Mesangial cell (primary cell): ENCODE results near the gene NAP1L4. TPM values are rescaled to one million over a fixed set of nuclear protein-coding genes. Genes with fewer than 3 reads are reported as not detected.

Experiments used
- total RNA-seq: library from RNA; depleted of rRNA; stranded (reverse); fragments of >200 nt; gene quantifications from 2 replicates; pipeline ENCODE4 v1.2.3, GENCODE V29; 2015

NAP1L4 gene, protein sequence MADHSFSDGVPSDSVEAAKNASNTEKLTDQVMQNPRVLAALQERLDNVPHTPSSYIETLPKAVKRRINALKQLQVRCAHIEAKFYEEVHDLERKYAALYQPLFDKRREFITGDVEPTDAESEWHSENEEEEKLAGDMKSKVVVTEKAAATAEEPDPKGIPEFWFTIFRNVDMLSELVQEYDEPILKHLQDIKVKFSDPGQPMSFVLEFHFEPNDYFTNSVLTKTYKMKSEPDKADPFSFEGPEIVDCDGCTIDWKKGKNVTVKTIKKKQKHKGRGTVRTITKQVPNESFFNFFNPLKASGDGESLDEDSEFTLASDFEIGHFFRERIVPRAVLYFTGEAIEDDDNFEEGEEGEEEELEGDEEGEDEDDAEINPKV
- 60.2 and 104 TPM in 2 replicates for total RNA-seq

DNA sequence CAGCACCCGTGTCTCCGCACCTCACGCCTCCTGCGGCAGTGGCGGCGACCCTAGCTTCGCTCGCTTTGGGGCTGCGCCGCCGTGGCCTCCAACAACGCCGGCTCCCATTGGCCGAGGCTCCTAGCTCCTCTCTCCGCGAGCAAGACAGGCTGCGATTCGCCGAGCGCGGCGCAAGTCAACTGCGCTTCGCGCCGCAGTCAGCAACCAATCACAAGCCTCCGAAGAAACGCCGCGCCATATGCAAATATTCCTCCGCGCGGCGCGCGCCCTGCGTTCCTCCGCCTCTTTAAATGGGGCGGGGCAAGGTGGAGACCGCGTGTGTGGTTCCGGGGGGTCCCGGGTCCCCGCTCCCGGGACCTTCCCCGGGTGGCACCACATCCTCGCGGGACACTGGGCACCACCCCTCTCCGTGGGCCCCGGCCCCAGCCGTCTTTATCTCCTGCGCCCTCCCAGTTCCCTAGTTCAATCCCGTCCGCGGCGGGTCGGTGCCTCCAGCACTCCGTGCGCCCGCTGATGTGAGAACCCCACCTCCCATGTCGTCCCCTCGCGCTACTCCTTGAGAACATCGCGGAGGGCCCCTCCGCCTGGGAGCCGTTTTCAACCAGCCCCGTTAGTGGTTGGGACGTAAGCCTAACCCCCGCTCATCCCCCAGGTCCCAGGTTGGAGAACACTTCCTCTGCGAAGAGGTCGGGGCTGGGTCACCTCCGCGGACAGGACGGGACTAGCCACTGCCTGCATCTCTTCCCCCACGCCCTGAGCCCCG is at the start of gene NAP1L4:
Gene NAP1L4 (minus strand): TSS at position 96 of the 763 bp plus-strand sequence. CDS start 13,109 bp downstream, outside the sequence.

DNA sequence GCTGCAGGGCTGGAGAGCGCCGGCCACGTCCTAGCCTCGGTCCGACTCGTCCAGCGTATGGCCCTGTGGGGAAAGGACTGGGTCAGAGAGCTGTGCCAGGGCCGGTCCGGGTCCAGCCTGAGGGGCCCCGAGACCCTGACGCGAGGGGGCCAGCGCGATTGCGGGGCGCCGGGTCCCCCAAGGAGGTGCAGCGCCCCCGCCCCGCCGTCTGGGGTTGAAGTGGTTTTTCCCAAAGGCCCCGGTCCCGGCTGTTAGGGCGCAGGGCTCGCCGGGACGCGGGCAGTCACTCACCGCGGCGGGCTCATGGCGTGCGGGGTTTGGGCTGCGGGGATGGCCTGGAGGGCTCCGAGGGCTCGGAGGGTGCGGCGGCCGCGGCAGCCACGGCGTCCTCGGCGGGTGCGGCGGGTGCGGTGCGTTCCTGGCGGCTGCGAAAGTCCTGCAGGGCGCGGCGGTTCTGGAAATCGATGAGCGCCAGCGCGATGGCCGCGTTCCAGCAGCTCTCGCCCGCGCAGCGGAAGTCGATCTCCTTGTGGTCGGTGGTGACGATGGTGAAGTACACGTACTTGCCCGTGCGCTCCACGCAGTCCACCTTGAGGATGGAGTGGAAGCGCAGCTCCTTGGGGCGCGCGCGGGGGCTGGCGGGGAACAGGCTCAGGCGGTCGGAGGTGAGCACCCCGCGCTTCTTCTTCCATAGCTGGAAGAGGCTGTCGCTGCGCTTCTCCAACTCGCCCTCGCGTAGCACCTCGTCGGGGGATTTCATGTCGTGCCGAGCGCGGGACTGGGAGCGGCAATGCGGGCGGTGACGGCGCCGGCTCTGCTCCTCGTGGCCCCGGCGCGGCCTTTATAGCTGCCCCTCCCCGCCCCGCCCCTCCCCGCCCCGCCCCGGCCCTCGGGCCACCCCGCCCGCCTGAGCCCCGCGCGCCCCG is 63.3 kb downstream of the NAP1L4 start, which contains the start of gene PHLDA2:
Gene PHLDA2 (minus strand): TSS at position 816 of the 926 bp plus-strand sequence. CDS start 56 bp downstream, at position 760.

Other genes starting within 250 kb of the NAP1L4 start
- gene CDKN1C, start 106.6 kb downstream of the NAP1L4 start, total RNA-seq: 28.0 and 215 TPM in 2 replicates
- gene PHLDA2, start 62.9 kb downstream of the NAP1L4 start, total RNA-seq: 45.0 and 110 TPM in 2 replicates
- 52.4 and 57.5 TPM in 2 replicates for gene CARS1, start 65.1 kb upstream of the NAP1L4 start, total RNA-seq
- 16.3 and 28.4 TPM in 2 replicates for gene OSBPL5, start 173.0 kb upstream of the NAP1L4 start, total RNA-seq
- gene MRGPRG, start 226.5 kb upstream of the NAP1L4 start, total RNA-seq: not detected in 2 replicates
- not detected in 2 replicates for gene MRGPRE, start 240.1 kb upstream of the NAP1L4 start, total RNA-seq